HepG2 (cell line): Measurements from ENCODE around the gene DUSP2.

Experiments
- ADNP ChIP-seq: sonication (generic); formaldehyde crosslinking; IDR thresholded peaks from 2 replicates; pipeline ENCODE4 v1.4.0; 2020; ENCODE audit warnings: missing genetic modification reagents
- CTCF ChIP-seq: sonication (generic); formaldehyde crosslinking; IDR thresholded peaks from 2 replicates; pipeline ENCODE4 v1.5.0; 2020; ENCODE audit warnings: mild to moderate bottlenecking, missing genetic modification reagents, moderate library complexity
- EP300 ChIP-seq, 3 experiments: sonication (generic) in 1 of 3; formaldehyde crosslinking in 1 of 3; IDR thresholded peaks; 2 replicates each; pipeline versions ENCODE4 v1.5.1 to v1.6.1; 2011 to 2020; ENCODE audit warnings: low read depth in 2 of 3, low read length in 2 of 3, borderline replicate concordance in 1 of 3, improper control_type of control experiment in 1 of 3, mild to moderate bottlenecking in 1 of 3, missing genetic modification reagents in 1 of 3, moderate library complexity in 1 of 3
- EZH2 ChIP-seq: conservative IDR thresholded peaks from 2 replicates; pipeline ENCODE4 v1.6.1; 2012; ENCODE audit warnings: mild to moderate bottlenecking, low read depth, low read length, moderate library complexity
- FOXJ3 ChIP-seq: sonication (generic); formaldehyde crosslinking; IDR thresholded peaks from 2 replicates; pipeline ENCODE4 v1.4.0; 2020; ENCODE audit warnings: missing genetic modification reagents, mild to moderate bottlenecking, borderline replicate concordance
- NFATC3 ChIP-seq: sonication (generic); formaldehyde crosslinking; IDR thresholded peaks from 2 replicates; pipeline ENCODE4 v1.5.1; 2020; ENCODE audit warnings: mild to moderate bottlenecking, missing genetic modification reagents
- SRSF1 ChIP-seq: fragments of 200-400 bp; formaldehyde crosslinking; optimal IDR thresholded peaks from 2 replicates; pipeline ENCODE3; 2017; ENCODE audit warnings: mild to moderate bottlenecking, low read depth, low read length, moderate library complexity
- TMF1 ChIP-seq: sonication (generic); formaldehyde crosslinking; IDR thresholded peaks from 2 replicates; pipeline ENCODE4 v1.8.1; 2022; ENCODE audit warnings: low read depth, missing genetic modification reagents
- ZBTB40 ChIP-seq, 2 experiments: fragments of 450-650 bp in 1 of 2; sonication (generic) in 1 of 2; formaldehyde crosslinking in 1 of 2; IDR thresholded peaks; 2 replicates each; pipeline versions ENCODE4 v1.6.1 to v1.8.0; 2016 to 2022; ENCODE audit warnings: antibody characterized with exemption in 1 of 2, mild to moderate bottlenecking in 1 of 2, missing genetic modification reagents in 1 of 2
- ZNF431 ChIP-seq: sonication (generic); formaldehyde crosslinking; IDR thresholded peaks from 2 replicates; pipeline ENCODE4 v1.9.0; 2022; ENCODE audit warnings: missing genetic modification reagents, low read depth, mild to moderate bottlenecking, borderline replicate concordance
- ZNF446 ChIP-seq: sonication (generic); formaldehyde crosslinking; IDR thresholded peaks from 2 replicates; pipeline ENCODE4 v1.5.0; 2020; ENCODE audit warnings: mild to moderate bottlenecking, missing genetic modification reagents

GRCh38 chr2:96163415-96163767 is 18.2 kb upstream of the DUSP2 start:
- no peak for TF ChIP-seq NFATC3 (CRISPR knock-in tag)
- no peak for TF ChIP-seq CTCF (CRISPR knock-in tag)
- no peak for TF ChIP-seq FOXJ3
- TF ChIP-seq ZNF446 (CRISPR knock-in tag): no peak
- no peak for TF ChIP-seq EZH2
- no peak for TF ChIP-seq ZBTB40 (IDR thresholded peaks at IDR 0.05)
- TF ChIP-seq ZBTB40 (CRISPR knock-in tag; IDR thresholded peaks at IDR 0.05): no peak
- no peak for TF ChIP-seq SRSF1
- no peak for TF ChIP-seq EP300 (IDR thresholded peaks at IDR 0.05; ENCODE audit: low read depth in 2 of 2, low read length in 2 of 2)
- no peak for TF ChIP-seq EP300 (CRISPR knock-in tag; IDR thresholded peaks at IDR 0.05; ENCODE audit: borderline replicate concordance)
- TF ChIP-seq TMF1 (CRISPR knock-in tag): no peak
- TF ChIP-seq ADNP (CRISPR knock-in tag): no peak
- no peak for TF ChIP-seq ZNF431
